ENCODE measurements around the gene SYTL3. TPM values are rescaled to one million over a fixed set of nuclear protein-coding genes. Genes with fewer than 3 reads are reported as not detected.

Gene SYTL3
- total RNA-seq, 1 donor from 2014 or later, result 7.1 TPM

DNA sequence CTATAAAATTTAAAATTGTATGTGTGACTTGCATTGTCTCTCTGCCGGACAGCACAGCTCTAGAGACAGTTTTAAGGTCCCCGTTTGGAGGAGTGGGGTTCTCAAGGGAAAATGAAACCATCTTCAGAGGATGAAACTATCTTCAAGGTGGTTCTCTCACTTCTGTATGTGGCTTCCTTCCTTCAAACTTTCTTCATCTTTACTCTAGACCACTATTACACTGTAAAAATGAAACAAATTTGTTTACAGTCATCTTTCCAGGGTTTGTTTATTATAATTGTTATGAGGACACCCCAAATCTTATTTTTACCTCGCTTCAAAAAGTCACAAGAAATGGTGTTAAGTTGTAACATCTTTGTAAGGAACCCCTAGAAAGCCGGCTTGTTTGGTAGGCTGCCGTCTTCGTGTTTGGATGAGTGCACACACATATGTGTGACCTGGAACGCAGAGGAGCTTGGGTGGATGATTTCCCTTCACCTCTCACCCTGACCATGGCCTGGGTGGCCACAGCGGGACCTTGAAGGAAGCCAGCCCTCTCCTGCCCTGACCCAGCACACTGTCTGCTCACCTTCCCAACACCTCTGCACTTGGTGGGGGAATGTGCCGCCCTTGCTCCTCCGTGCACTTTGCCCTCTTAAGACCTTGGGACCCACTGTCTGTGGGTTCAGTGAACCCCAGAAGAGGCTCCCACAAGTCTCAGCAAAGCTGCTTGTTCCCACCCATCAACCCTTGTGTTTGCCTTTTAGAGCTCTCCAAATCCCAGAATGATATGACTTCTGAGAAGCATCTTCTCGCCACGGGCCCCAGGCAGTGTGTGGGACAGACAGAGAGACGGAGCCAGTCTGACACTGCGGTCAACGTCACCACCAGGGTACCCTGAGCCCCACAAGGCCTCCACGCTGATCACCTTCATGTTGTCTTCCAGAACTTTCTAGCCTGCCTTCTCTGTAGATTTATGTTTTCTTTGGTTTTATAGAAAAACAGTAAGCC, 67.8 kb downstream of the SYTL3 start:
- DNase-seq (ENCODE audit: low read depth), result no peak

DNA sequence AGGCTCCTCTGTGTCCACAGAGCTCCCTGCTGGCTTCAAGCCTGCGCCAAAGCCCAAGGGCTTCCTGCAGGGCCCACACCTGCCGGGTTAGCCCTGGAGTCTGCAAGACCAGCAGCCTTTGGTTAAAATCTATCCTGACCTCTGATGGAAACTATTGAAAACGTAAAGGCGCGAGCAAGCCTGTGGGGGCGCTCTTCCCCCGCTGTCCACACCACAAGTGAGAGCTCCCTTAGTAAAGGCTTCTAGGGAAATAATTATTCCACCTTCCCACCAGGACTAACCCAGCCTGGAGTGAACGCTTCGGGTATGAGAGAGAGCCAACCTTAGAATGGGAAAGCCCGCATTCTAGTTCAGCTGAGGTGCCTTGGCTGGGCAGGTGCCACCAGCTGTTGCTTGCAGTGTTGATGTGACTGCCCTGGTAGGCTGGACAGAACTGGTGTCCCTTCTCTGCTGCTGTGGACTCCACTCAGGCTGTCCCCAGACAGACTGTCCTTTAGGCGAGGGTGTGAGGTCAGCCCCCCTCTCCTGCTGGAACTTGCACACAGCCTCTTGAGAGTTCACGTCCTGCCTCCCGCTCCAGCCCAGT, 68.7 kb downstream of the SYTL3 start:
- no peak for DNase-seq (ENCODE audit: low read depth)

DNA sequence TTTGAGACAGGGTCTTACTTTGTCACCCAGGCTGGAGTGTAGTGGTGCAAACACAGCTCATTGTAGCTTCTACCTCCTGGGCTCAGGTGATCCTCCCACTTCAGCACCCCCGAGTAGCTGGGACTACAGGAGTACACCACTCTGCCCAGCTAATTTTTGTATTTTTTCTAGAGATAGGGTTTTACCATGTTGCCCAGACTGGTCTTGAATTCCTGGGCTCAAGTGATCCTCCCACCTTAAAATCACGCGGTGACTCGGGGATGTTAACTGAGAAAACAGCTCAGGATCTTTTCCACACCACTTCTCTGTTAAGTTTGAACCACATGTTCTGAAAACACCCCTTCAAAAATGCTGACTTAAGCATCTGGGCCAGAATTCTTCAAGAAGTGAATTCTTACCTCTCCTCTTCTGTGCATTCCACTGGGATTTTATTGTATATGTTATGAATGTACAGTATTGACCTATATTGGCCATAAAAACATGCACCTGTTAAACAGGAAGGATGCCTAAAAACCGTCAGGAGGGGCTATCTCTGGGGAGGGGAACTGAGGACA, 72.4 kb downstream of the SYTL3 start:
- DNase-seq (ENCODE audit: low read depth), result no peak

DNA sequence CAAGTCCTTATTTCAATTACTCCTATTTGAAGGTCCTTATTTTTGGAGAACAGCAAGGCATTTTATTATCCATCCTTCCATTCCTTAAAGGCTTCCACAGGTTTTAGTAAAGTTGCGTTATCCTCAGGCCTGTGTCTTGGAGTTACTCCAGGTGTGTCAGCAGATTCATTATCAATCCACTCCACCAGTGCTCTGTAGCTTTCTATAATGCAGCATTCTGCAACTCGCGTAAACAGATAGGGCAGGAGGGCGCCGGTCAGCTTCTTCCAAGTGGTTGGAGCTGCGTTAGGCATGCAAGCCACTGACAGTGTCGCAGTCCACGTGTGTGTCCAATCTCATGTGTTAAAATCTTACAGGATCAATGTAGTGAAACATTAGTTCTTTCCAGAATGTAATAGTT, 75.8 kb downstream of the SYTL3 start:
- DNase-seq (ENCODE audit: low read depth), result no peak

DNA sequence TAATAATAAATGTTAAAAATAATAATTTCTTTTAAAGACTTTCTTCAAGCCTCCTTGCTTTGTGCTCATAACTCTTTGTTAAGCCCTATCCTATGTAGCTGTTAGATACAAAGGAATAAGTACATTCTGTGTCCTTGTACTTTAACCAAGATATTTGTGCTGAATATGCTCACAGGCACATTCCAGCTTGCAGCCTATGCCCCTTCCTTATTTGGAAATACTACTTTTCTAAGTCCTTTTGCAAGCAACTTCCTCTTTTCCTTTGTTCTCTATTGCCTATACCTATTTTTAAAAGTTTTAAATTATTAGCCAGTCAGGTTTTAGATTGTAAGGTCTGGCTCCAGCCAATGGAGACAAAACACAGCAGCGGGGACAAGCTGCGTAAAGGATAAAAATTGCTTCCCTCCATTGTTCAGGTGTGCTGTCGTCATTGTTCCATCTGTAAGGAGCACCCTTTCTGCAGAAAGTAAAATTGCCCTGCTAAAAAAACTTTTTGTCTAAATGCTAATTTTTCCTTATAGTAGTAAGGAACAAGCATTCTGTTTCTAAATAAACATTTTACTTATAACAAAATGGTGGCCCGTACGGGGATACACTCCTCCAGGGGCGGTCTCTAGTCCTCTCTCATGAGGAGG, 80.2 kb downstream of the SYTL3 start:
- no peak for DNase-seq (ENCODE audit: low read depth)

DNA sequence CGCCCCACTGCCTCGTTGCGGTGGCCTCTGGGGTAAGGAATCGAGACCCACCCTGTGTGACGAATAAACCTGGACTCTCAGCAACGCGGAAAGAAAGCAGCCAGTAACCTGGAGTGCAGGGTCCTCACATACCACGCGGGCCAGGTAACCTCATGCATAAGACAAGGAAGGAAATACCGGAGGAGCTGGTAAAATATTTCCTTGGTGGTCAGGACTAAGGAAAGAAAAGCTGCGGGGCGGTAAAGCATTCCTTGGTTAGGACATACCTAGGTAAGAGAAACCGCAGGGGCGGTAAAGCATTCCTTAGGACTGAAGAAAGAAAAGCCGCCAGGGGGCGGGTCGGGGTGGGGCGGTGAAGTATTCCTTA, 80.7 kb downstream of the SYTL3 start:
- no peak for DNase-seq (ENCODE audit: low read depth)

DNA sequence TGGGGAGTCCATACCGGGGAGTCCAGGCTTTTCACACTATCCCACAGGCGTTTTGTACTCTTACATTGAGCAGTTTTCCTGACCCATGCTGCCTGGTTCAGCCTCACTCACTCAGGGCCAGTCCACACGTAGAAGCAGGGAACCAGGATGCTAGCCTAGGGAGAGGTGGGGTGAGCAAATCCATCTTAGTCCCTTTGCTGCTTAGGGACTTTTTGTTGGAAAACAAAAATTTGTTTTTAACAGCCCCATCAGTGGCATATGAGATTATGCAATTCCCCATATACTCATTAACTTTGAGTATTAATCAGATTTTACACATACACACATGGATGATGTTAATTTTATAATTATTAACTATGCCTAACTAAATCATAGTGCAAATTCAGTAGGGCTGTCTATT, 85.2 kb downstream of the SYTL3 start:
- no peak for DNase-seq (ENCODE audit: low read depth)

DNA sequence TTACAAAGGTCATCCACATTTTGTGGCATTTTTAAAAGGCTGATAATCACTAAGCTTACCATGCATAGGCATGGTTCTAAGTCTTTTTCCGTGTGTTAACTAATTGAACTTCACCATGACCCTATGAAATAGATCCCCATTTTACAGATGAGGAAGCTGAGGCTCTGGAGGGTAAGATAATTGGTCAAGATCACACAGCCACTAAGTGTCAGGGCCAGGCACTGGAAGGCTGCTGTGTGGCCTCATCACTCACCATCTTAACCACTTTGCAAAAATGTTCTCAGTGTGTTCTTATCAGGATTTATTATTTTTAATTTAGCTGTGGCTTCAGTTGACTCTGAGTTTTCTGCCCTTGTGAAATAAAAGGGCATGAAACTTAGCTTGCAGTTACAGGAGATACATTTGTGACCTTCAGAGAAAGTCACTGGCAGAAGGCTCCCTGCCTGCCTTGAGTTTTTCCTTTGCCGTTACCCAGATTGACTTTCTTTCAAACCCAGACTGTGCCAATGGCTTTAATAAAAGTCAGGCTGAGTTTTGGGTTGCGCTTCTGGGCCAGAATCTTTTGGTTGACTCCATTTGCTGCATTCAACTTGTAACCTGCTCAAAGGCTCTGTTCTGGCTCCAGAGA, 87.3 kb downstream of the SYTL3 start:
- no peak for DNase-seq (ENCODE audit: low read depth)

DNA sequence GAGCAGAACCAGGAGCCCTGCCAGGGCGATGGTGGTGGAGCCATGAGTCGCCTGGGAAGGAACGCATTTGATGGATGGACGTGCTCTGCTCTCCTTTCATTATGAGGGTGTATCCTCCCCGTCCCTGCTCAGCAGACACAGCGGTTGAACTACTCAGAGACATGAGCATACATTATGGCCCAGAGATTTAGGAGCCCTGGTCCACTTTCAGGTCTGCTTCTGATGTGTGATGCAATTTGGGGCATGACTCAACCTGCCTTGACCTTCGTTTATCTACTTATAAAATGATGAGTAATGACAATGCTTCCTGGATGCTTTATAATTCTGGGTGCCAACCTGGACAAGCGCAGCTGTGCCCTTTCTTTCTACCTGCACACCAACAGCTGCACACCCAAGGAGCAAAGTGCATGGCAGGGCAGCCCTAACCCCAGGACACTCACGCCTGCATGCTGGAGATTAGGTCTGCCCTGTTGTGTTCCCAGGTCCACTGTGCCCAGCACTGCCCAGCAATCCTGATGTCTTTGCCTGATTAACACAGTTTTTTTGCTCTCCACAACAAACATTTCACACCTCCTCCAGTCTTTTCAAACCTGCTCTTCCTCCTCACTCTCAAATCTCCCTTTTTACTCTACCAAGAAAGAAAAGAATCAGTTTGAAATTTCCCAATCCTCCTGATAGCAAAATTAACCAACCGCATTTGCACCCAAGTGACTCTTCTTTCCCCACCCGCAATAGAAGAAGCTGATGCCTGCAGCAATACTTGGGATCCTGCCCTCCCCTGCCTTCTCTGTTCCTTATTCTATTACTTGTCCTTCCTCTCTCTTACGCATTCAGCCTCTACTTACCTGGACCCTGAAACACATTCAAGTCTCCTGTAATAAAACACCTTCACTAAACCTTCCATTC, 88.1 kb downstream of the SYTL3 start:
- DNase-seq (ENCODE audit: low read depth), result no peak

DNA sequence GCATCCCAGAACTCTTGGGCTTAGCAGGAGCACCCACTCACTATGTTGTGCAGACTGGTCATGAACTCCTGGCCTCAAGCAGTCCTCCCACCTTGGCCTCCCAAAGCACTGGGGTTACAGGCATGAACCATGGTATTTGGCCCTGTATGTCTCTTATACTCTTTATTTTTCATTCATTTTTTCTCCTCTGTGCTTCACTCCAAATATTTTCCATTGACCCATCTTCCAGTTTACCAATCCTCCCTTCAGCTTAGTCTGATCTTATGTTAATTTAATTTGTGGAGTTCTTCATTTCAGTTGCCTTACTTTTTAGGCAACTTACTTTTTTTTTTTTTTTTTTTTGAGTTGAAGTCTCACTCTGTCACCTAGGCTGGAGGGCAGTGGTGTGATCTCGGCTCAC, 89.8 kb downstream of the SYTL3 start:
- DNase-seq (ENCODE audit: low read depth), result no peak

DNA sequence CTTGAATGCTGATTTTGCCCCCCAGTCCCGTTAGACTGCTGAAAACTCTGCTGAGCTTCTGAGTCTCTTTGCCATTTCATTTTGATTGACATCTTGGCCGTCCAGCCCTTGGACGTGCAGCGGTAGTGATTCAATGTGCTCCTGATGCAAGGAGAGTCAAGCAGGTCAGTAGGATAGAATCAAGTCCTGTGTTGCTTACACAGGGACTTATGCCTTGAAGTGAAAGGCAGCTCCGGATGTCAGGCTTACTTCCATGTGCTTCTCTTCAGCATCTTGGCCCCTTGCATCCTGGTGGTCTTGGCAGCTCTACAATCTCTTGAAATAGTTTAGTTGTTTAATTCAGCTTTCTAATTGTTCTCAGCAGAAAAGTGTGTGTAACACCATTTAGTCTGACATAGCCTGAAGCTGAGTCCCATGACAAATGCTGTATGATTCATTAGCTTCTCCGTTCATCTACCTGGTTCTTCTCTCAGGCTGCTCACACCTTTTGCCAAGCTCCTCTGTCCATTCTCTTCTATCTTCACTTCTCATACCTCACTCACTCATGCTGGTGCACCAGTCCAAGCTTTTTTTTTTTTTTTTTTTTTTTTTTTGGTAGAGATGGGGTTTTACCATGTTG, 93.3 kb downstream of the SYTL3 start:
- DNase-seq (ENCODE audit: low read depth), result no peak

DNA sequence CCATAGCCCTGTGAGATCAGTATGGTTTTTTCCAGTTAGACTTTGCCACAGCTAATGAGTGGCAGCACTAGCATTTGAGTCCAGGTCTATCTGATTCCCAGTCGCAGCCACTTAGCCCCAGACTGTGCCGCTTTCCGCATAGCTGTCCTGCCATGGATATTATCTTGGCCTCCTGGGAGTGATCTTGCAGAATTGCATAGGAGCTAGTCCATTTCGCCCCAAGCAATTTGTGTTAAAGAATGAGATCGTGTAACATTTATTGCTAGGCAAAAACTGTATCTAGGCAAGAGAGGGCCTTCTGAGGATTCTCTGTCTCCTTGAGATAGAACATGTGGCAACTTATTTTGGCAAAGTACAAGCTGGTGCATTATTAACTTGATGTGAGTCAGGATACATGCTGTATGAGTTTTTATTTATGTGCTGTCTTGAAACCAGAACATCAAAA, 95.2 kb downstream of the SYTL3 start:
- no peak for DNase-seq (ENCODE audit: low read depth)

DNA sequence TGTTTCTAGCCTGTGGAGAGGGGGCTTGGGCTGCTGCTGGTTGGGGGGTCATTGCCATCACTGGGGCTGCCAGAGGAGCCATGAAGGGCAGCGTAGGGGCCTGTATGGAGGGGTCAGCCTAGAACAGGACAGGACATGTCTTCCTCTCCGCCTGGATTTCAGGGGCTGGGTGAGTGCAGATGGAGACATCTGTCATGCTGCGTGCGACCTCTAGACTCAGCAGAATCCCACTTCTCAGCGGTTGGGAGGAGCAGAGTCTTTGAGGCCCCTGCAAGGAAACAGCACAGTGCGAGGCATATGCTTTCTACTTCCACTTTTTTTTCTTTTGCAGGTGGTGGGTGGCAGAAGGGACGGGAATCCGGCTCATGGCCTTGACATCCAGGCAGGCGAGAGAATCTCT, 101.4 kb downstream of the SYTL3 start:
- DNase-seq (ENCODE audit: low read depth), result no peak

DNA sequence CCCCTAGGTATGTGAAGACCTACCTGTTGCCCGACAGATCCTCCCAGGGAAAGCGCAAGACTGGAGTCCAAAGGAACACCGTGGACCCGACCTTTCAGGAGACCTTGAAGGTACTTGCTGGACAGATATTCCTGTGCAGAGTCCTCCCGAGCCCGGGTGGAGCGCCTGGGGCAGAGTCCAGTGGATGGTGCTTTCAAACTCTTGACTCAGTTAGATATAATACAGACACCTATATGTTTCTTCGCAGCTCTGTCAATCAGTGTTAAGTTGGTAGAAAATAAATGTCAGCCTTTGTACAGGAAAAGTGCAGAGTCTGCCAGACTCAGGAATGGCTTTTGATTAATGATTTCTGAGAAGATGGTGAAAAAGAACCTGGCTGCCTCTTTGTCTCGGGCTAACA, 102.1 kb downstream of the SYTL3 start:
- no peak for DNase-seq (ENCODE audit: low read depth)

DNA sequence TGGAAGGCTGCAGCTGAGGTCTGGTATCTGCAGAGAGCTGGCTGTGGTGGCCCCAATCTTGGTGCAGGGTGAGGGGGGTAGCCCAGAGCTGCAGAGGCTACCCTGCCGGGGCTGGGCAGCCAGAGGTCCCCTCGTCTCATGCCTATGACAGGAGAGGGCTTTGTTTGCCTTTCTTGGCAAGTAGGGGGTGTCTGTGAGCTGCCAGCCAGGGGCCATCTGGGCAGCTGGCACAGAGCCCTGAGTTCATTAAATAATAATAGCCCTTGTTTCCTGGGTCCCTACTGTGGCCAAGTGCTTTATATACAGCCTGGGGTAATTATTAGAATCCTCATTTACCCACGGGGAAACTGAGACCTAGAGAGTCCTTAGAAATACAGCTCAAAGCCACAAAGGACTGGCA, 102.8 kb downstream of the SYTL3 start:
- DNase-seq (ENCODE audit: low read depth), result peak; percentile 47

DNA sequence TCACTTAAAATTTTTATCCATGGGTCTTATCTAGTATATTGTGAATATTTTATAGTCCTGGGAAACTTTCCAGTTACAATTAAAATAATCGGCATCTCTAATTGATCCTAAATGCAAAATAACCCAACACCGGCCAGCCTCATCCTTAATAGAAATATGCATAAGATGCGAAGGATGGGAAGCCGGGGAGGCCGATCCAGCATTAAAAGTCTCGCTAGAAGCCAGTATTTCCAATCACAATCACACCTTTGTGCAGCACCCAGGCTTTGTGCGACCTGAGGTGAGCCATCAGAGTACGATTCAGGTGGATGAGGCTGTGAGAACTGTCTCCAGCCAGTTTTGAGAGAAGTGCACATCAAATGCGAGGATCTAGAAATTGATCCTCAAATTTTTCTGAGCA, 104.0 kb downstream of the SYTL3 start:
- DNase-seq (ENCODE audit: low read depth), result no peak

DNA sequence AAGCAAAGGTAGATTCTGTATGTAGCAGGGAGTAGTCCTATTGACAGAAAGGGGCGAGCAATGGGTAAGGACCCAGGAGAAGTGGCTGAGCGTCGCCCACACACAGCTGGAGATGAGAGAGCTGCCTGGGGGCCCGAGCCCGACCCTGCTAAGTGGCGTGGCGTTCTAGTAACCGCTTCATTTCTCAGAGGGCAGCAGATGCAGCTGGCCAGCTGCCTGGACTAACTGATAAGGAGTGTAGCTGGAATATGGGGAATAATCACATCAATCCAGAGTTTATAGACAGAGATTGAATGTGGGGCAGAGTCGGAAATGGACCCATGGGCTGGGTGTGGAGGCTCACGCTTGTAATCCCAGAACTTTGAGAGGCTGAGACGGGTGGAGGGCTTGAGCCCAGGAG, 104.9 kb downstream of the SYTL3 start:
- DNase-seq (ENCODE audit: low read depth), result no peak

DNA sequence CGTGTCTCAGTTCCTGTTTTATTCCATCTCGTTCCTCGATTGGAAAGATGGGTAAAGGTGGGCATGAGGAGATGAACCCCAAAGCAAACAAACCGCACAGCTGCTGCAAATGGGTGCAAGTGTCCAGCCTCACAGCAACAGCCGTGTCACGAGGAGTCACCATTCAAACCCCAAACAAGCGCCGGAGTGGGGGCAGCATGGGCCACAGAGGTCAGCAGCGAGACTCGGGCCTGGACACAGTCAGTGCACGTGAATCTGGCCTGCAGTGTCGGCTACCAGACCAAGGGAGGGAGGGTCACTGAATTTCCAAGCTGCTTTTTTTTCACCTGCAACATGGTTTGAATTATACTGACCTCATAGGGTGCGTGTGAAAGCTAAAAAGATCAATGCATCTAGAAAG, 105.8 kb downstream of the SYTL3 start:
- no peak for DNase-seq (ENCODE audit: low read depth)

DNA sequence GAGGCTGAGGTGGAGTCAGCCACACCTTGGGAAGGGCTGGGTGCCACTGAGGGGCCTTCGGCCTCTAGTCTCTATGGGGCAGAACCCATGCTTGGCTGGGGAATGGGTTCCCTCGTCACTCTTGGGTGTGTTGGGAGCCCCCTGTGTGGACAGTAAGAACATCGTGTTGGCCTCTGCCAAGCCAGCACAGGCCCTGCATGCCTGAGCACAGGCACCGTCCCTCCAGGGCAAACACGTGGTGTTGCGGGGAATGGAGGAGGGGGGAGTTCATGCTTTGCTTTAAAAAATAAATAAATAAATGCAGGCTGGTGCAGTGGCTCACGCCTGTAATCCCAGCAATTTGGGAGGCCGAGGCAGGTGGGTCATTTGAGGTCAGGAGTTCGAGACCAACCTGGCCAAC, 106.3 kb downstream of the SYTL3 start:
- no peak for DNase-seq (ENCODE audit: low read depth)
